HG02759 (cell line): Measurements from ENCODE around the gene MERTK.
"Not testable (repeated sequence)": the region's sequence is repeated elsewhere in the genome, so short reads cannot be mapped to it uniquely, and the experiment has no call there.

Experiments
- ATAC-seq: cut with Tn5 transposase; IDR thresholded peaks from one replicate; pipeline ENCODE4 v1.9.1; 2021; ENCODE audit warnings: mild to moderate bottlenecking, moderate library complexity; ENCODE audit not compliant: unreplicated experiment

MERTK gene

DNA sequence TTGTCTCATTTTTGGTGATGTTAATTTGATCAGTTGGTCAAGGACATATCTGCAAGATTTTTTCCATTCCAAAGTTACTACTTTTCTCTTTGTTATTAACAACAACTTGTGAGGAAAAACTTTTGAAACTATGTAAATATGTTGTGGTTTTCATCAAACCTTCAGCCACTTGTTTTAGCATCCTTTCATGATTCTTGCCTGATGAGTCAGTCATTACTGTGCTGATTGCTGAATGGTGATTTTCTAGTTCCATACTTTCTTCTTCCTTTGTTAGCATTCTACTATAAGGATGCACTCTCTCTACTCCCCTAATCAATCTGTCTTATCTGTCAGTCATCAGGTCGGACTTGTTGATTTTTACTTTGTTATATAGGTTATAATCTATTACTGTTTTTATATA, 167.6 kb downstream of the MERTK start:
- ATAC-seq: no peak

DNA sequence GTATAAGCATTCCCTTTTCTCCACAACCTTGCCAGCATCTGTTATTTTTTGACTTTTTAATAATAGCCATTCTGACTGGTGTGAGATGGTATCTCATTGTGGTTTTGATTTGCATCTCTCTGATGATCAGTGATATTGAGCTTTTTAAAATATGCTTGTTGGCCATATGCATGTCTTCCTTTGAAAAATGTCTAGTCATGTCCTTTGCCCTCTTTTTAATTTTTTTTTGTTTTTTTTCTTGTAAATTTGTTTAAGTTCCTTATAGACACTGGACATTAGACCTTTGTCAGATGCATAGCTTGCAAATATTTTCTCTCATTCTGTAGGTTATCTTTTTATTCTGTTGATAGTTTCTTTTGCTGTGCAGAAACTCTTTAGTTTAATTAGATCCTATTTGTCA, 171.4 kb downstream of the MERTK start:
- ATAC-seq: not testable (repeated sequence)

- ATAC-seq: no peak
These were observed 175.5 kb downstream of the MERTK start for GRCh38 chr2:112073875-112074274.

DNA sequence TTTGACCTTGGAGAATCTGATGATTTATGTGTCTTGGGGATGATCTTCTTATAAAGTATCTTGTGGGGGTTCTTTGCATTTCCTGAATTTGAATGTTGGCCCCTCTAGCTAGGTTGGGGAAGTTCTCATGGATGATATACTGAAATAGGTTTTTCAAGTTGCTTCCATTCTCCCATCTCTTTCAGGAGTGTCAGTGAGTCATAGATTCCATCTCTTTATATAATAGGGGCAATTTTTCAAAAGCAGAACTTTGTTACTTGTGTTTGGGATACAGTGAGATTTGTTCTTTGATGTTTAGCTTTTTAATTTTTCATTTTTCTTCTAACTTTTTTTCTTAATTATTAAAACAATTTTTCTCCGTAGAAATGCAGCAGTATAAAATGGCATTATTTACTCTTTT, 176.1 kb downstream of the MERTK start:
- no peak for ATAC-seq

DNA sequence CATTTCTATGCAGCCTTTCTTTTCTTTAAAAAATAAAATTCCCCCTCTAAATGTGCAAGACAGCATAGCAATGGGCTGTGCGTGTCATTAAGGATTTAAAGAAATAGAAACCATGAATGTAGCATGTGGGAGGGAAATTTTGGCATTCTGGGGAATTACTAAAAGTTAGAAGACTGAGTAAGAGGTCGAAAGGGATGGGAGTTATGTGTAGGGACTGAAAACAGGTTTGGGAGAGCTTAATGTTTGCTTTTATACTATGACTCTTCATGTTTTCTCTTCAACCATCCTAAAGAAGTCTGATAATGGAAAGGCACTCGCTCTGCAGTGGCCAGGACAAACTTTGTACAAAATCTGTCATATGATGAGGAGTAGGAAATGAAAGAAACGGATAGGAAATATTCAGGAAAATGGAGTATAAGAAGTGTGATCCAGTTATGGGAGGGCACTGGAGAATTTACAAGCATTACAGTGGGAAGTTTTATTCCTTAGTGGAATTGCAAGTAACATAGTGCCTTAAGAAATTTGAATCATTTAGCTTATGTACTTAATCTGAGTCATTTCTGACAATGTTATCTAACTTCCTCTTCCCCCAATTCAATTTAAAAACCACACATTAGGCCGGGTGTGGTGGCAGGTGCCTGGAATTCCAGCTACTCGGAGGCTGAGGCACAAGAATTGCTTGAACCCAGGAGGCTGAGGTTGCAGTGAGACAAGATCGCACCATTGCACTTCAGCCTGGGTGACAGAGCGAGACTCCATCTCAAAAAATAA, 177.3 kb downstream of the MERTK start:
- no peak for ATAC-seq

DNA sequence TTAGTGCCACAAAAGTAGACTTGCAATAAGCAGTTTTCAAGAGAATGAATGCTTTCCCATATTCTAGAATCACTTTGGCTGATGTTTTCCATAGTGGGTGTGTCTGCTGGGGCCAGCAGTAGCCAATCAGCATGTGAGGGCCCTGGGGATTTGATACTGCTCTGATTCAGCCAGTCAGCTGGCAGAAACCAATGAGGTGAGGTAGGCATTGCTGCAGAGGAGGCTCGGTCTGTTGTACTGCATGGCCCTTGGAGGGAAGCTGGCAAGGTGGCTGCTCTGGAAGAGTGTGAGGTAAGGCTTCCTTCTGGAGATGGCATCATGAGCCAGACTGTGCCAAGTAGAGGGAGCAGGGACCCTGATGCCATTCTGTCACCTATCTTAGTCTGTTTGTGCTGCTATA, 179.4 kb downstream of the MERTK start:
- no peak for ATAC-seq
